SK-N-MC (cell line): ENCODE results near the gene RABGGTA.

Experiments
- EZH2 ChIP-seq: fragments of 200-600 bp; sonication (generic); IDR thresholded peaks from one replicate; pipeline ENCODE4 v1.6.1; 2017; ENCODE audit warnings: antibody characterized with exemption
- POLR2AphosphoS5 ChIP-seq: IDR thresholded peaks from 2 replicates; pipeline ENCODE4 v1.6.1; 2012; ENCODE audit warnings: mild to moderate bottlenecking, low read depth, low read length, borderline replicate concordance

- TF ChIP-seq POLR2AphosphoS5 (no peak), EZH2 (no peak)
Observed at GRCh38 chr14:24258119-24258518, 13.3 kb downstream of the RABGGTA start.
